ENCODE measurements around the gene TSNAX.

GRCh38 chr1:231612393-231613089, 84.1 kb downstream of the TSNAX start:
- TF ChIP-seq SIN3A (IDR thresholded peaks at IDR 0.05; ENCODE audit: borderline replicate concordance, insufficient read depth, low read length): no peak
- TF ChIP-seq REST (IDR thresholded peaks at IDR 0.05; ENCODE audit: insufficient read depth in 1 of 2, low read depth in 2 of 2, low read length in 2 of 2): no peak
- no peak for TF ChIP-seq TAF1 (IDR thresholded peaks at IDR 0.05; ENCODE audit: borderline replicate concordance, insufficient read depth, low read length)
- no peak for TF ChIP-seq POLR2AphosphoS5 (IDR thresholded peaks at IDR 0.05; ENCODE audit: low read depth, low read length)
- TF ChIP-seq FOXP2 (optimal IDR thresholded peaks at IDR 0.05; ENCODE audit: borderline replicate concordance, extremely low read depth, extremely low read length, insufficient read depth): no peak

Data from PFSK-1 (cell line).